NCI-H345 treated with DMSO at 0.1 percent for 48 hours (cell line): Measurements from ENCODE around the gene CAMTA1.

Source experiments
- DNase-seq: peaks from one replicate; lab custom pipeline; 2025; ENCODE audit not compliant: unreplicated experiment; lab: John Stamatoyannopoulos, UW

CAMTA1 gene

GRCh38 chr1:7388488-7389185, 603.4 kb downstream of the CAMTA1 start:
- no peak for DNase-seq

DNA sequence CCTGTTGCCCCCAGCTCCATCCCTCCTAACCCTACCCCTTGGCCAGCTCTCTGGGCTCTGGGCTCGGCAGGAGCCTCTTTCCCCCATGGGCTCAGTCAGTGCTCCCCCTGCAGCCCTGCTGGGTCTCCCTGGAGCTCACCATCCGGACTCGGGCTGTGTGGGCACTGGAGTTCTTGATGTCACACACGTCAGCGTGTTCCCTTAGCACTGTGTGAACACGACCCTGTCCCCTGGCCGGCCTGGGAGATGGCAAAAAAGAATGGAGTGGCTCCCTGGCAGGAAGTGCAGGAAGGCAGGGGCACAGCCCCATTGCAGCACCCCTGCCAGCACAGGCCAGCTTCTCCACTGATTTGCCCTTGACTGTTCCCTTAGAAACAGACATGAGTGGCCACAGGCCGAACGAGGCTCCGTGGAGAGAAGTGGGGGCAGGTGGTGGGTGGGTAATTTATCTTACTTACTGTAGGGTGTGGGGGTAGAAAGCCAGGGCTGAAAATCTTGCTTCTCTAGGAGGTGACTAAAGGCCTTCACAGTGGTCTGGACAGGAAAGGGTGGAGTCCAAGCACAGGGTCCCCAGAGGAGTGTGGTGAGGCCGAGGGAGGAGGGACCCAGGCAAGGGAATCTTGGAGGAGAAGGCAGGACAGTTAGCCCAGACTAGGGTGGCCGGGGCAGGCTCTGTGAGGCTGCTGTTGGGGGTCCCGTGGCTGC, 604.1 kb downstream of the CAMTA1 start:
- DNase-seq: no peak

- no peak for DNase-seq
These were observed 604.8 kb downstream of the CAMTA1 start for GRCh38 chr1:7389906-7390603.

GRCh38 chr1:7390604-7391000, 605.3 kb downstream of the CAMTA1 start:
- no peak for DNase-seq

- DNase-seq: no peak
These were observed 607.9 kb downstream of the CAMTA1 start for GRCh38 chr1:7393136-7393535.

DNA sequence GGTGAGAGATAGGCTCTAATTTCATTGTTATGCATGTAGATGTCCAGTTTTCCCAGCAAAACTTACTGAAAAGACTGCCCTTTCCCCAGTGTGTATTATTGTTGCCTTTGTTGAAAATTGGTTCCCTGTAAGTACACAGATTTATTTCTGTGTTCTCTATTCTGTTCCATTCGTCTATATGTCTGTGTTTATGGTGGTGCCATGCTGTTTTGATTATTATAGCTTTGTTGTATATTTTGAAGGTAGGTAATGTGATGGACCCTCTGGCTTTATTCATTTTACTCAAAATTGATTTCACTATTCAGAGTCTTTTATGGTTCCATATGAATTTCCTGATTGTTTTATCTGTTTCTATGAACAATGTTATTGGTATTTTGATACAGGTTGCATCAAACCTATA, 610.0 kb downstream of the CAMTA1 start:
- no peak for DNase-seq

- DNase-seq: no peak
These were observed 613.7 kb downstream of the CAMTA1 start for GRCh38 chr1:7398982-7399381.

DNA sequence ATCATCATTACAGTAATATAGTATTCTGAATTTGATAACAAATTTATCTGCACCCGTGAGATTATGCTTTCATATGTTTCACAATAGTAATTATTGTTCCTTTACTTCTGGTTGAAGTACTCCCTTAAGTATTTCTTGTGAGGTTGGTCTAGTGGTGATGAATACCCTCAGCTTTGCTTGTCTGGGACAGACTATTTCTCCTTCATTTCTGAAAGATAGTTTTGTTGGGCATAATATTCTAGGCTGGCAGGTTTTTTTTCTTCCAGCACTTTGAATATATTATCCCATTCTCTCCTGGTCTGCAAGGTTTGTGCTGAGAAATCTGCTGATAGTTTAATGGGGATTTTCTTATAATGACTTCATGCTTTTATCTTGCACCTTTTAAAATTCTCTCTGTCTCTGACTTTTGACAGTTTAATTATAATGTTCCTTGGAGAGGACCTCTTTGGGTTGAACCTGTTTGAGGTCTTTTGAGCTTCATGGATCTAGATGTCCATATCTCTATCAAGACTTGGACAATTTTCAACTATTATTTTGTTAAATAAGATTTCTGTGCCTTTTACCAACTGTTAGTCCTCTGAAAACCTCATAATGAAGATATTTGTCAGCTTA, 614.4 kb downstream of the CAMTA1 start:
- no peak for DNase-seq

- DNase-seq: no peak
These were observed 615.3 kb downstream of the CAMTA1 start for GRCh38 chr1:7400566-7400965.

GRCh38 chr1:7401814-7402547, 616.7 kb downstream of the CAMTA1 start:
- no peak for DNase-seq

DNA sequence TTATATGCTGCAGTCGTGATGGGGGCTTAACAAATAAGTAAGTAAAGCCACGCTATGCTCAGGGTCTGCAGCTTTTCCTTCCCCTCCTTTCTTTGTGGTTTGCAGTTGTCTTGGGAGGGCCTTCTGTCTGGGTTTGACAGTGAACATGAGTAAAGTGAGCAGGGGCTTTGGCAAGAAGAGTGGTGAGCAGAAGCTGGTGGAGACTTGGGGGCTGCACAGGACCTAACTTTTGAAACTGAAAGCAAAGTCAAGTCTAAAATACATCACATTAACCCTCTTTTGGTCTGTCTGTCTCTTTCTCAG, 617.2 kb downstream of the CAMTA1 start:
- DNase-seq: no peak

- no peak for DNase-seq
These were observed 618.2 kb downstream of the CAMTA1 start for GRCh38 chr1:7403265-7404045.

DNA sequence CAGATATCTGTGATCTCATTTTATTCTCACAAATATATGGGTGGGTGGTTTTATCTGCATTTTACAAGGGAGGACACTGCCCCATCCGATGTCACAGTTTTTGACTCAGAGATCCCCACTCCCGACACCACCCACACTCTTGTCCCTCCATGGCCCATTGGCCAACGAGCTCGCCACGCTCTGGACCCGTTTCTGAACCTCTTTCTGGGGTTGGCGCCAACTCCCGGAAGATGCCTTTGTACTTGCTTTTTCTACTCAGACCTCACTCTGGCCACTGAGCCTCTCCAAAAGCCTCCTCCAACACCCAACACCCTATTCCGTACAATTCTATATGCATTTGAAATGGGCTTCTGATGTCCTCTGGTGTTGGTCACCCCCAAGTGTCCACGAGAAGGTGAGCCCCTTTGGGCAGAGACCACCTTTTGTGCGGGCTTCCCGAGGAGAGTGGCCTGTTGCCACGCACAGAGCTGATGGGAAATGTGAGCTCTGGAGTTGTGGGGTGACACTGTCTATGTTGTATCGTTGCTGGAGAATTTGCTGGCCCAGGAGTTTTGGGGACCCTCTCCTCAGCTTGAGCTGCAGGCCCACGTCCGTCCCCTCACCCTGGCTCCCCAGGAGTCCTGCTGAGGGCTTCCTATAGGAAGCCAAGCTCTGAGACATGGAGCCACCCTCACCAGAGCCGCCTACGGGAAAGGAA, 618.9 kb downstream of the CAMTA1 start:
- no peak for DNase-seq

- DNase-seq: no peak
These were observed 620.7 kb downstream of the CAMTA1 start for GRCh38 chr1:7405844-7406500.

- DNase-seq: no peak
These were observed 621.6 kb downstream of the CAMTA1 start for GRCh38 chr1:7406641-7407543.

DNA sequence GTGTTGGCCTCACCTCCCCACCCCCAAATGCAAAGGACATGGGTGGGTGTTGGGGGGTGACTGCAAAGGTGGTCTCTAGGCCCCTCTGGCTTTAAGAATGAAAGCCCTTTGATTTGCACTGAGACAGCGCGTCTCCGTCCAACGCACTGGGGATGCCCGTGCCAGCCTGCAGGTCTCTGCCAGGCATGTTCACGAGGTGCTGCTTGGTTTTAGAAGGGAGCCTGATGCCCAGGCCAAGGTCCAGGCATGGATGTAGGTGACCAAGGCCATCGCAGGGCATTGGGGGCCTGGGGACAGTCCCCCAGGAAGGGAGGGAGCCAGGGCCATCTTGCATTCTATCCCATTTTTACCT, 622.3 kb downstream of the CAMTA1 start:
- no peak for DNase-seq

DNA sequence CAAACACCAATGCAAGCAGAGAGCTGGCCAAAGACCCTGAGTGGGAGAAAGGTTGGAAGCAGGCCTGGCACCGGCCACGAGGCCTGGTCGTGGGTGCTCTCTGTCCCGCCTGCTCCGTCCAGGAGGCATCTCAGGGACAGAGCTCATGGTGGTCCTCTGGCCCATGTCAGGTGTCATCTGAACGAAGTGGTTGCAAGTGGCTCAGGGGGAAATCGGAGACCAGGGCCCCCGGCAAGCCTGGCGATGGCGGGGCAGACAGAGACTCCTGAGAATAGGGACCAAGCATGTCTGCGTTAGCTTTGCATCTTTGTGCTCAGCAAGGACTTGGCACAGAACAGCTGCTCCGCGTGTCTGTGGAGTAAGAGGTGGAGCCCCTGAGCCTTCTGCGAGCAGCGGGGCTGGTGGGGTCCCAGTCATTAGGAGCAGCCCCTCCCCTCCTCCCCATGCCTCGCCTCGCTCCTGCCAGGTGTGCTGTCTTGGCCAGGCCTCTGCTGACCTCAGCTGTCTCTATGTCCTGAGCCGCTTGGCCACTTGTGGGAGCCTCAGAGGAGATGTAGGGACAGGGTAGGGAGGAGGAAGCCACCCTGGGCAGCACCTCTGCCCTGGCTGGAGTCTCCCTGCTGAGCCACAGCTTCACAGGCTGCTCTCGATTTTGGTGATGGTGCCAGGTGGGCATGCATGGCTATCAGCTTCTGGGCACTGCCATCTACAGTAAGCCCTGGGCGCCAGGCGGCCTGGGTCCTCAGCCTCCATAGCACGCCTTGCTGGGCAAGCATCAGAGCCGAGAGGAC, 622.9 kb downstream of the CAMTA1 start:
- no peak for DNase-seq

DNA sequence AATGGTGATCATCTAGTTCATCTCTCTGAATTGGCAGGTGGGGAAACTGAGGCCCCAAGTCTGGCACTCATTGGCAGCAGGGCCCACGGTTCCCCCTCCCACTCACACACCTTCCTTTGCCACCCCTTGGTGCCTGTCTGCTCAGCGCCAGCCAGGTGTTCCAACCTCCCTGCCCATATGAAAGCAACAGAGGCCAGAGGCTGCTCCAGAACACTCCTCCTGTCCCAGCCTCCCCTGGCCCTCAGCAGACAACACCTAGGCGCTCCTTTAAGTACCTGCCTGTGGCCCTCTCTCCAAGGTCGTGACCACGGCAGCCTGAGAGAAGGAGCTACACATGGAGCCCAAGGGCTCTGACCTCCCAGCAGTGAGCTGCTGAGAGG, 623.5 kb downstream of the CAMTA1 start:
- DNase-seq: no peak
